Endothelial cell (in vitro differentiated cells): ENCODE measurements around the gene PRPF4. TPM values are rescaled to one million over a fixed set of nuclear protein-coding genes. Genes with fewer than 3 reads are reported as not detected.

Experiments
- DNase-seq: peaks from one replicate; pipeline ENCODE4 v3.0.0; 2021; ENCODE audit warnings: low spot score
- H3K27ac Mint-ChIP-seq: one replicate; pipeline ENCODE4 v1.8.0; 2021; ENCODE audit warnings: mixed read lengths, inconsistent platforms; ENCODE audit not compliant: unreplicated experiment
- H3K27me3 Mint-ChIP-seq: one replicate; pipeline ENCODE4 v1.8.0; 2021; ENCODE audit warnings: mild to moderate bottlenecking, moderate library complexity, mixed read lengths, inconsistent platforms; ENCODE audit not compliant: unreplicated experiment
- H3K36me3 Mint-ChIP-seq: one replicate; pipeline ENCODE4 v1.8.0; 2021; ENCODE audit warnings: mild to moderate bottlenecking, low read depth, mixed read lengths, inconsistent platforms; ENCODE audit not compliant: unreplicated experiment
- H3K4me1 Mint-ChIP-seq: one replicate; pipeline ENCODE4 v1.8.0; 2021; ENCODE audit warnings: mild to moderate bottlenecking, mixed read lengths, inconsistent platforms; ENCODE audit not compliant: unreplicated experiment
- H3K4me3 Mint-ChIP-seq: one replicate; pipeline ENCODE4 v1.8.0; 2021; ENCODE audit warnings: mild to moderate bottlenecking, mixed read lengths, inconsistent platforms; ENCODE audit not compliant: unreplicated experiment
- H3K9me3 Mint-ChIP-seq: one replicate; pipeline ENCODE4 v1.8.0; 2021; ENCODE audit warnings: mixed read lengths, inconsistent platforms; ENCODE audit not compliant: unreplicated experiment
- total RNA-seq: library from RNA; stranded (reverse); fragmentation: NEBNext Ultra II Directional; extraction: Animal tissue kit (Norgen Biotek cat#: 25700); gene quantifications from one replicate; pipeline ENCODE4 v1.2.1, GENCODE V29; 2021; ENCODE audit not compliant: unreplicated experiment
- TF ChIP-seq, protein P1 (sequence below): fragments of 200-600 bp; sonication (generic); IDR thresholded peaks from one replicate; pipeline ENCODE4 v1.5.0; 2021; ENCODE audit warnings: antibody characterized with exemption; ENCODE audit not compliant: unreplicated experiment

PRPF4 gene
- total RNA-seq, 1 donor from 2014 or later = 20.5 TPM

DNA sequence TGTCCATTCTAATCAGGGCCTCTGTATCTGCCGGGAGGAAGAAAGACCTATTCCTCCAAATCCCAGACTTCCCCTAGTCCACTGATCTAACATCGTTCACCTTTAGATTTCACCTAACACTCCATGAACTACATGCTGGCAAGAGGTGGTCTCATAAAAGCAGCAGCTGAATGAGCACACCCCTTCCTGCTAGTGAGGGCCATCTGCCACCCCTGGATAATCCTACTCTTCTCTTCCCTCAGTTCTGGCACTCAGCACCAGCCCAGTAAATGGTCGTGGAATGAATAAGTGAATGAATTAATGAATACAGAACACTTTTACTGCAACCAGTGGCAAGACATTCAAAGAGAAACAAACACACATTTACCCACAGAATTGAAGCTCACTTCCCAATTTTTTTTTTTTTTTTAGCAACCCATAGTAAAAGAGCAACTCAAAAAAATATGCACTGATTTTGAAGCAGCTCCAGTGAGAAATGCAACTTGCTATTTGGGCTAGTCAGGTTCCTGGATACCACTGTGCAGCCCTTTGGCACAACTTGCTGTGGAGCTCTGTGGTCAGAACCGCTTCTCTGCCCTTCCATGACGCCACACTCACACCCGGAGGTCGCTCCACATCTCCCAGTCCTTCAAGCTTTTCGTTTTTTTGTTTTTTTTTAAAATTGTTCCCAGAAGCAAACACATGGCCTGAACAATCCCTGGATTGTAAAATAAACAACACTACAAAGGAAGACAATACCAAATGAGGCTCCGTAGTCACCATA is 21.5 kb downstream of the PRPF4 start:
- TF ChIP-seq, protein P1, sequence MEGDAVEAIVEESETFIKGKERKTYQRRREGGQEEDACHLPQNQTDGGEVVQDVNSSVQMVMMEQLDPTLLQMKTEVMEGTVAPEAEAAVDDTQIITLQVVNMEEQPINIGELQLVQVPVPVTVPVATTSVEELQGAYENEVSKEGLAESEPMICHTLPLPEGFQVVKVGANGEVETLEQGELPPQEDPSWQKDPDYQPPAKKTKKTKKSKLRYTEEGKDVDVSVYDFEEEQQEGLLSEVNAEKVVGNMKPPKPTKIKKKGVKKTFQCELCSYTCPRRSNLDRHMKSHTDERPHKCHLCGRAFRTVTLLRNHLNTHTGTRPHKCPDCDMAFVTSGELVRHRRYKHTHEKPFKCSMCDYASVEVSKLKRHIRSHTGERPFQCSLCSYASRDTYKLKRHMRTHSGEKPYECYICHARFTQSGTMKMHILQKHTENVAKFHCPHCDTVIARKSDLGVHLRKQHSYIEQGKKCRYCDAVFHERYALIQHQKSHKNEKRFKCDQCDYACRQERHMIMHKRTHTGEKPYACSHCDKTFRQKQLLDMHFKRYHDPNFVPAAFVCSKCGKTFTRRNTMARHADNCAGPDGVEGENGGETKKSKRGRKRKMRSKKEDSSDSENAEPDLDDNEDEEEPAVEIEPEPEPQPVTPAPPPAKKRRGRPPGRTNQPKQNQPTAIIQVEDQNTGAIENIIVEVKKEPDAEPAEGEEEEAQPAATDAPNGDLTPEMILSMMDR = no peak
- Mint-ChIP-seq H3K27me3 (peaks cover 4% of the 10 kb centered on the region), H3K4me3 (no peak overlapping the region), H3K4me1 (peaks cover 10% of the 10 kb centered on the region), H3K27ac (no peak overlapping the region), H3K9me3 (no peaks in the 10 kb centered on the region), H3K36me3 (peaks cover 3% of the 10 kb centered on the region)
- DNase-seq = no peak

GRCh38 chr9:113298311-113298710 is 22.9 kb downstream of the PRPF4 start:
- Mint-ChIP-seq H3K9me3 (no peaks in the 10 kb centered on the region), H3K4me1 (peaks cover 10% of the 10 kb centered on the region), H3K27me3 (peaks cover 6% of the 10 kb centered on the region), H3K36me3 (no peaks in the 10 kb centered on the region), H3K4me3 (no peak overlapping the region), H3K27ac (no peak overlapping the region)
- no peak for DNase-seq
- TF ChIP-seq, protein P1 = no peak

- Mint-ChIP-seq H3K27me3 (peaks cover 6% of the 10 kb centered on the region), H3K27ac (no peak overlapping the region), H3K4me1 (peaks cover 10% of the 10 kb centered on the region), H3K4me3 (no peak overlapping the region), H3K36me3 (no peaks in the 10 kb centered on the region), H3K9me3 (no peaks in the 10 kb centered on the region)
- TF ChIP-seq, protein P1 = no peak
- DNase-seq = no peak
These were observed 23.7 kb downstream of the PRPF4 start for GRCh38 chr9:113298924-113299770.

DNA sequence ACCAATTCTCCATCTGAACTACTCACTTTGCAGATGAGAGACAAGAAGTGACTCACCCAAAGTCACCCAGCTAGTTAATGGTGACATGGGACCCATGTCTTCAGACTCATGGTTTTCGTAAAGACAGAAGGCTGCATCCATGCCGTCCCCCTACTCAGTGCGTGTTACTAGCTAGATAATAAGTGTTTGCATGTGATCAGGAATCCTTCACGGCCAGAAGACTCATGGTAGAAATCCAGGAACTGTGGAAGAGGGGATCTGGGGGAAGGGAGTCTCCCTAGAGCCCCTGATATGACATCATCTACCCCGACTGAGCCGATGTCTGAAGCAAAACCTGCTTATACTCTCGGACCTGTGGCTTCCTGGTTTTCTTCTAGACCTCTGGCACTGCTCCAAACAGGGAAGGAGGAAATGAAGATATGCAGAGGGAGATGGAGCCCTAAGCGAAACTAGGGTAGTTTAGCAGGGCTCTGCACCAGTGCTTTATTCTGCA is 24.4 kb downstream of the PRPF4 start:
- no peak overlapping the region for H3K4me3 Mint-ChIP-seq

More for the DNA sequence above, 24.4 kb downstream of the PRPF4 start:
- peaks cover 10% of the 10 kb centered on the region for H3K4me1 Mint-ChIP-seq
- H3K36me3 Mint-ChIP-seq = no peaks in the 10 kb centered on the region
- H3K9me3 Mint-ChIP-seq = no peaks in the 10 kb centered on the region
- H3K27me3 Mint-ChIP-seq = peaks cover 6% of the 10 kb centered on the region
- DNase-seq = no peak
- H3K27ac Mint-ChIP-seq = no peak overlapping the region
- TF ChIP-seq, protein P1 = no peak
